HEK293 (cell line): ENCODE data around the gene RANBP1.
A peak's percentile ranks its signal among the peaks of the same experiment; 100 is the strongest.

ENCODE experiments used
- CTCF ChIA-PET: fragments of 350-600 bp; formaldehyde crosslinking; extraction: SDS; loops from one replicate; lab custom pipeline; 2021; ENCODE audit warnings: antibody characterized with exemption; lab: Yijun Ruan, JAX
- POLR2A ChIA-PET: fragments of 300-600 bp; formaldehyde crosslinking; extraction: SDS; loops from one replicate; lab custom pipeline; 2020; ENCODE audit warnings: antibody characterized with exemption, inconsistent platforms; lab: Yijun Ruan, JAX
- H3K27ac ChIP-seq: fragments of 200-500 bp; sonication (Bioruptor generic); 2 replicates; pipeline ENCODE4 v1.5.1; 2014; ENCODE audit warnings: low read depth, low read length, control low read depth, inconsistent platforms; ENCODE audit errors: extremely low read depth
- H3K36me3 ChIP-seq, 2 experiments: fragments of 200-500 bp in 1 of 2; sonication (Bioruptor generic) in 1 of 2; 1 replicate in 1 of 2; 2 replicates in 1 of 2; pipeline ENCODE4 v1.5.1; 2014 to 2017; ENCODE audit warnings: inconsistent platforms in 2 of 2, low read length in 2 of 2; ENCODE audit not compliant: control insufficient read depth in 2 of 2, insufficient read depth in 1 of 2
- H3K4me1 ChIP-seq: fragments of 200-500 bp; sonication (Bioruptor generic); 2 replicates; pipeline ENCODE4 v1.5.1; 2014; ENCODE audit warnings: mild to moderate bottlenecking, low read length, inconsistent platforms; ENCODE audit not compliant: control insufficient read depth, insufficient read depth
- H3K4me3 ChIP-seq: 2 replicates; pipeline ENCODE4 v1.5.1; 2011; ENCODE audit warnings: low read depth, mild to moderate bottlenecking, control low read depth, low read length, moderate library complexity
- H3K9me3 ChIP-seq: fragments of 200-500 bp; sonication (Bioruptor generic); 2 replicates; pipeline ENCODE4 v1.5.1; 2014; ENCODE audit warnings: low read depth, low read length, inconsistent platforms; ENCODE audit not compliant: control insufficient read depth, insufficient read depth
- BCL11B ChIP-seq: fragments of 450-650 bp; formaldehyde crosslinking; IDR thresholded peaks from 2 replicates; pipeline ENCODE4 v1.5.1; 2016; ENCODE audit warnings: low read depth, missing biosample characterization, missing genetic modification characterization
- EGR2 ChIP-seq: fragments of 450-650 bp; formaldehyde crosslinking; IDR thresholded peaks from 2 replicates; pipeline ENCODE4 v1.5.1; 2016; ENCODE audit warnings: low read depth, missing biosample characterization, missing genetic modification characterization
- GLIS1 ChIP-seq: fragments of 450-650 bp; formaldehyde crosslinking; IDR thresholded peaks from 2 replicates; pipeline ENCODE4 v1.5.1; 2016; ENCODE audit warnings: missing biosample characterization, missing genetic modification characterization
- GLIS2 ChIP-seq: fragments of 450-650 bp; formaldehyde crosslinking; IDR thresholded peaks from 2 replicates; pipeline ENCODE4 v1.5.1; 2016; ENCODE audit warnings: missing biosample characterization, missing genetic modification characterization
- KLF1 ChIP-seq: fragments of 450-650 bp; formaldehyde crosslinking; IDR thresholded peaks from 2 replicates; pipeline ENCODE4 v1.5.1; 2016; ENCODE audit warnings: missing biosample characterization, missing genetic modification characterization
- KLF7 ChIP-seq: fragments of 450-650 bp; formaldehyde crosslinking; IDR thresholded peaks from 2 replicates; pipeline ENCODE4 v1.5.1; 2016; ENCODE audit warnings: missing biosample characterization, missing genetic modification characterization, borderline replicate concordance
- KLF8 ChIP-seq: fragments of 450-650 bp; formaldehyde crosslinking; IDR thresholded peaks from 2 replicates; pipeline ENCODE4 v1.5.1; 2016; ENCODE audit warnings: missing biosample characterization, missing genetic modification characterization
- MZF1 ChIP-seq: fragments of 450-650 bp; formaldehyde crosslinking; IDR thresholded peaks from 2 replicates; pipeline ENCODE4 v1.5.1; 2017; ENCODE audit warnings: missing biosample characterization, missing genetic modification characterization, borderline replicate concordance
- REPIN1 ChIP-seq: fragments of 450-650 bp; formaldehyde crosslinking; IDR thresholded peaks from 2 replicates; pipeline ENCODE4 v1.5.1; 2017; ENCODE audit warnings: missing biosample characterization, missing genetic modification characterization, low read depth
- SALL2 ChIP-seq: fragments of 450-650 bp; formaldehyde crosslinking; IDR thresholded peaks from 2 replicates; pipeline ENCODE4 v1.5.0; 2017; ENCODE audit warnings: missing biosample characterization, mild to moderate bottlenecking, missing genetic modification characterization, borderline replicate concordance
- SP3 ChIP-seq: fragments of 450-650 bp; formaldehyde crosslinking; IDR thresholded peaks from 2 replicates; pipeline ENCODE4 v1.5.1; 2016; ENCODE audit warnings: missing biosample characterization, missing genetic modification characterization
- ZBTB17 ChIP-seq: fragments of 450-650 bp; formaldehyde crosslinking; IDR thresholded peaks from 2 replicates; pipeline ENCODE4 v1.5.1; 2016; ENCODE audit warnings: missing biosample characterization, missing genetic modification characterization
- ZBTB20 ChIP-seq: fragments of 450-650 bp; formaldehyde crosslinking; IDR thresholded peaks from 2 replicates; pipeline ENCODE4 v1.5.1; 2016; ENCODE audit warnings: missing biosample characterization, missing genetic modification characterization
- ZBTB21 ChIP-seq: fragments of 450-650 bp; formaldehyde crosslinking; IDR thresholded peaks from 2 replicates; pipeline ENCODE4 v1.5.1; 2017; ENCODE audit warnings: missing biosample characterization, missing genetic modification characterization
- ZBTB7A ChIP-seq: fragments of 450-650 bp; formaldehyde crosslinking; IDR thresholded peaks from 2 replicates; pipeline ENCODE4 v1.5.1; 2016; ENCODE audit warnings: low read depth, missing biosample characterization, missing genetic modification characterization
- ZBTB8A ChIP-seq: fragments of 450-650 bp; formaldehyde crosslinking; IDR thresholded peaks from 2 replicates; pipeline ENCODE4 v1.5.1; 2016; ENCODE audit warnings: missing biosample characterization, missing genetic modification characterization
- ZFHX2 ChIP-seq: fragments of 450-650 bp; formaldehyde crosslinking; conservative IDR thresholded peaks from 2 replicates; pipeline ENCODE4 v1.5.1; 2016; ENCODE audit warnings: missing biosample characterization, missing genetic modification characterization
- ZIC2 ChIP-seq: fragments of 450-650 bp; formaldehyde crosslinking; IDR thresholded peaks from 2 replicates; pipeline ENCODE4 v1.5.1; 2016; ENCODE audit warnings: missing biosample characterization, missing genetic modification characterization
- ZNF214 ChIP-seq: fragments of 450-650 bp; formaldehyde crosslinking; IDR thresholded peaks from 2 replicates; pipeline ENCODE4 v1.5.1; 2017; ENCODE audit warnings: missing biosample characterization, mild to moderate bottlenecking, missing genetic modification characterization, borderline replicate concordance
- ZNF223 ChIP-seq: fragments of 450-650 bp; formaldehyde crosslinking; IDR thresholded peaks from 2 replicates; pipeline ENCODE4 v1.5.1; 2016; ENCODE audit warnings: missing biosample characterization, missing genetic modification characterization
- ZNF335 ChIP-seq: fragments of 450-650 bp; formaldehyde crosslinking; conservative IDR thresholded peaks from 2 replicates; pipeline ENCODE4 v1.5.1; 2016; ENCODE audit warnings: missing biosample characterization, missing genetic modification characterization
- ZNF354C ChIP-seq: fragments of 450-650 bp; formaldehyde crosslinking; IDR thresholded peaks from 2 replicates; pipeline ENCODE4 v1.5.1; 2016; ENCODE audit warnings: missing biosample characterization, missing genetic modification characterization, low read depth, borderline replicate concordance
- ZNF423 ChIP-seq: fragments of 450-650 bp; formaldehyde crosslinking; IDR thresholded peaks from 2 replicates; pipeline ENCODE4 v1.5.1; 2016; ENCODE audit warnings: missing biosample characterization, missing genetic modification characterization
- ZXDB ChIP-seq: fragments of 450-650 bp; formaldehyde crosslinking; IDR thresholded peaks from 2 replicates; pipeline ENCODE4 v1.5.1; 2016; ENCODE audit warnings: missing biosample characterization, missing genetic modification characterization
- TF ChIP-seq, protein P1 (sequence below): fragments of 450-650 bp; formaldehyde crosslinking; optimal IDR thresholded peaks from 2 replicates; pipeline ENCODE3; 2016; ENCODE audit warnings: missing biosample characterization, mild to moderate bottlenecking, missing genetic modification characterization
- TF ChIP-seq, protein P2 (sequence below): fragments of 450-650 bp; formaldehyde crosslinking; IDR thresholded peaks from 2 replicates; pipeline ENCODE4 v1.5.1; 2016; ENCODE audit warnings: missing biosample characterization, missing genetic modification characterization
- TF ChIP-seq, protein P3 (sequence below): fragments of 450-650 bp; formaldehyde crosslinking; IDR thresholded peaks from 2 replicates; pipeline ENCODE4 v1.5.1; 2016; ENCODE audit warnings: missing biosample characterization, missing genetic modification characterization

The RANBP1 gene

DNA sequence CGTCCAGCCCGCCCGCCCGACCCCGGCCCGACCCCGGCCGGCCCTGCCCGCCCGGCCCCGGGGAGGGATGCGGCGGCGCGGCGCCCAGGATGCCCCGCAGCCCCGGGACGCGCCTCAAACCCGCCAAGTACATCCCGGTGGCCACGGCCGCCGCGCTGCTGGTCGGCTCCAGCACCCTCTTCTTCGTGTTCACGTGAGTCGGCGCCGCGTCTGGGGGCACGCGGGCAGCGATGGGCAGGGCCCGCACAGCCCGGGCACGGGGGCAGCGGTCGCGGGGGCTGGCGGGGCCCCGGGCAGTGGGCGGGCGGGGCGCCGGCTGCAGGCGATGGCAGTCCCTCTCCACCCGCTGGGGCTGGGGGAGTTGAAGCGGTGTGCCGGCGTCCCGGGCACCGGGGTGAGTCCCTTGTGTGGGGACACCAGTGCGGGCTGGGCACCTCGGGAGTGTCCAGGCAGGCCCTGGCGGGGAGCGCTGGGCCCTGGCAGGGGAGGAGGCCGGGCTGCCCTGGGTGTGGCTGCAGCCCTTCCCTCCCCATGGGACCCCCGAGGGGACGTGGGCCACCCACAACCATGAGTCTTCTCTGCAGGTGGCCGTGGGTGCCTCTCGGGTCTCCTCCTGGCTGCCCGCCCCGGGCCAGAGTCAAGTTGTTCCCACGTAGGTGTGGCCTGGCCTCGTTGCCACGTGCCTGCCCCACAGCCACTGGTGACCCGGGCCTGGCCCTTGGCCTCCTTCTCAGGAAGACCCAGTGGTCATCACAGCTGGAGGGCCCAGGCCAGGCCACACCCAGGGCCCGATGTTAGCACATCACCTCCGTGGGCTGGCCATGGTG, 16.2 kb downstream of the RANBP1 start:
- CTCF ChIA-PET = no interaction called here
- peak; percentile 80 for TF ChIP-seq ZNF335
- TF ChIP-seq ZNF223 (tag by site-specific recombination) = no peak
- TF ChIP-seq, protein P1, sequence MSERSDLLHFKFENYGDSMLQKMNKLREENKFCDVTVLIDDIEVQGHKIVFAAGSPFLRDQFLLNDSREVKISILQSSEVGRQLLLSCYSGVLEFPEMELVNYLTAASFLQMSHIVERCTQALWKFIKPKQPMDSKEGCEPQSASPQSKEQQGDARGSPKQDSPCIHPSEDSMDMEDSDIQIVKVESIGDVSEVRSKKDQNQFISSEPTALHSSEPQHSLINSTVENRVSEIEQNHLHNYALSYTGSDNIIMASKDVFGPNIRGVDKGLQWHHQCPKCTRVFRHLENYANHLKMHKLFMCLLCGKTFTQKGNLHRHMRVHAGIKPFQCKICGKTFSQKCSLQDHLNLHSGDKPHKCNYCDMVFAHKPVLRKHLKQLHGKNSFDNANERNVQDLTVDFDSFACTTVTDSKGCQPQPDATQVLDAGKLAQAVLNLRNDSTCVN = peak; percentile 42
- TF ChIP-seq KLF7 (tag by site-specific recombination) = 0 out of 2 replicates have a peak, but pooled peaks have one; percentile 38
- TF ChIP-seq ZNF214 (tag by site-specific recombination) = no peak
- peak; percentile 75 for TF ChIP-seq GLIS1
- TF ChIP-seq KLF8 (tag by site-specific recombination) = peak; percentile 67; the same call in 1 of the 2 replicates
- TF ChIP-seq GLIS2 (tag by site-specific recombination) = peak; percentile 90
- 0 out of 2 replicates have a peak, but pooled peaks have one; percentile 35 for TF ChIP-seq ZNF423 (tag by site-specific recombination)
- TF ChIP-seq SP3 (tag by site-specific recombination) = peak; percentile 41; the same call in 1 of the 2 replicates
- TF ChIP-seq ZFHX2 (tag by site-specific recombination) = peak; percentile 87
- TF ChIP-seq ZNF354C (tag by site-specific recombination) = no peak
- TF ChIP-seq ZBTB21 (tag by site-specific recombination) = no peak
- TF ChIP-seq KLF1 (tag by site-specific recombination) = peak; percentile 81
- no peak for TF ChIP-seq SALL2 (tag by site-specific recombination)
- 0 out of 2 replicates have a peak, but pooled peaks have one; percentile 33 for TF ChIP-seq ZXDB (tag by site-specific recombination)
- TF ChIP-seq ZBTB20 (tag by site-specific recombination) = peak; percentile 52; the same call in 1 of the 2 replicates
- no peak for TF ChIP-seq REPIN1
- no peak for TF ChIP-seq ZBTB17 (tag by site-specific recombination)
- TF ChIP-seq EGR2 (tag by site-specific recombination) = peak; percentile 81
- TF ChIP-seq, protein P2, sequence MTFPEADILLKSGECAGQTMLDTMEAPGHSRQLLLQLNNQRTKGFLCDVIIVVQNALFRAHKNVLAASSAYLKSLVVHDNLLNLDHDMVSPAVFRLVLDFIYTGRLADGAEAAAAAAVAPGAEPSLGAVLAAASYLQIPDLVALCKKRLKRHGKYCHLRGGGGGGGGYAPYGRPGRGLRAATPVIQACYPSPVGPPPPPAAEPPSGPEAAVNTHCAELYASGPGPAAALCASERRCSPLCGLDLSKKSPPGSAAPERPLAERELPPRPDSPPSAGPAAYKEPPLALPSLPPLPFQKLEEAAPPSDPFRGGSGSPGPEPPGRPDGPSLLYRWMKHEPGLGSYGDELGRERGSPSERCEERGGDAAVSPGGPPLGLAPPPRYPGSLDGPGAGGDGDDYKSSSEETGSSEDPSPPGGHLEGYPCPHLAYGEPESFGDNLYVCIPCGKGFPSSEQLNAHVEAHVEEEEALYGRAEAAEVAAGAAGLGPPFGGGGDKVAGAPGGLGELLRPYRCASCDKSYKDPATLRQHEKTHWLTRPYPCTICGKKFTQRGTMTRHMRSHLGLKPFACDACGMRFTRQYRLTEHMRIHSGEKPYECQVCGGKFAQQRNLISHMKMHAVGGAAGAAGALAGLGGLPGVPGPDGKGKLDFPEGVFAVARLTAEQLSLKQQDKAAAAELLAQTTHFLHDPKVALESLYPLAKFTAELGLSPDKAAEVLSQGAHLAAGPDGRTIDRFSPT (tag by site-specific recombination) = peak; percentile 42; the same call in 1 of the 2 replicates
- TF ChIP-seq, protein P3, sequence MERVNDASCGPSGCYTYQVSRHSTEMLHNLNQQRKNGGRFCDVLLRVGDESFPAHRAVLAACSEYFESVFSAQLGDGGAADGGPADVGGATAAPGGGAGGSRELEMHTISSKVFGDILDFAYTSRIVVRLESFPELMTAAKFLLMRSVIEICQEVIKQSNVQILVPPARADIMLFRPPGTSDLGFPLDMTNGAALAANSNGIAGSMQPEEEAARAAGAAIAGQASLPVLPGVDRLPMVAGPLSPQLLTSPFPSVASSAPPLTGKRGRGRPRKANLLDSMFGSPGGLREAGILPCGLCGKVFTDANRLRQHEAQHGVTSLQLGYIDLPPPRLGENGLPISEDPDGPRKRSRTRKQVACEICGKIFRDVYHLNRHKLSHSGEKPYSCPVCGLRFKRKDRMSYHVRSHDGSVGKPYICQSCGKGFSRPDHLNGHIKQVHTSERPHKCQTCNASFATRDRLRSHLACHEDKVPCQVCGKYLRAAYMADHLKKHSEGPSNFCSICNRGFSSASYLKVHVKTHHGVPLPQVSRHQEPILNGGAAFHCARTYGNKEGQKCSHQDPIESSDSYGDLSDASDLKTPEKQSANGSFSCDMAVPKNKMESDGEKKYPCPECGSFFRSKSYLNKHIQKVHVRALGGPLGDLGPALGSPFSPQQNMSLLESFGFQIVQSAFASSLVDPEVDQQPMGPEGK (tag by site-specific recombination) = peak; percentile 62
- peak; percentile 30; the same call in 1 of the 2 replicates for TF ChIP-seq BCL11B (tag by site-specific recombination)
- 0 out of 2 replicates have a peak, but pooled peaks have one; percentile 17 for TF ChIP-seq ZBTB8A
- 0 out of 2 replicates have a peak, but pooled peaks have one; percentile 17 for TF ChIP-seq ZBTB7A (tag by site-specific recombination)
- TF ChIP-seq MZF1 (tag by site-specific recombination) = no peak
- TF ChIP-seq ZIC2 = peak; percentile 54

More for the DNA sequence above, 16.2 kb downstream of the RANBP1 start:
- Histone ChIP-seq H3K27ac (peak overlapping the region; percentile 48; the same call in 1 of the 2 replicates), H3K4me3 (peak overlapping the region; percentile 69), H3K36me3 (peaks cover 0 to 33% of the 10 kb centered on the region in 2 experiments; a peak in 1 of 3 replicates), H3K4me1 (peaks cover 5% of the 10 kb centered on the region; the same call in 1 of the 2 replicates), H3K9me3 (no peaks in the 10 kb centered on the region)
- POLR2A ChIA-PET = no interaction called here
